ENCODE data around the gene GNL1.

The GNL1 gene

GRCh38 chr6:30494291-30494861 lies 61.9 kb downstream of the GNL1 start:
- DNase-seq: no peak

GRCh38 chr6:30493643-30494250 lies 62.5 kb downstream of the GNL1 start:
- no peak for DNase-seq

GRCh38 chr6:30491991-30492952 lies 64.0 kb downstream of the GNL1 start:
- no peak for DNase-seq

All from stimulated activated CD4-positive, alpha-beta T cell treated with anti-CD3 and anti-CD28 coated beads, Interleukin-2, amount 100 ng/mL, for 48 hours (primary cell).